Right forelimb (tissue), 1 donor: ENCODE data around the gene FANK1.

Experiments
- DNase-seq: peaks from one replicate; pipeline ENCODE4 v3.0.0-alpha.2; 2018

FANK1 gene

GRCh38 chr10:125992254-125992653 lies 95.9 kb downstream of the FANK1 start:
- no peak for DNase-seq

DNA sequence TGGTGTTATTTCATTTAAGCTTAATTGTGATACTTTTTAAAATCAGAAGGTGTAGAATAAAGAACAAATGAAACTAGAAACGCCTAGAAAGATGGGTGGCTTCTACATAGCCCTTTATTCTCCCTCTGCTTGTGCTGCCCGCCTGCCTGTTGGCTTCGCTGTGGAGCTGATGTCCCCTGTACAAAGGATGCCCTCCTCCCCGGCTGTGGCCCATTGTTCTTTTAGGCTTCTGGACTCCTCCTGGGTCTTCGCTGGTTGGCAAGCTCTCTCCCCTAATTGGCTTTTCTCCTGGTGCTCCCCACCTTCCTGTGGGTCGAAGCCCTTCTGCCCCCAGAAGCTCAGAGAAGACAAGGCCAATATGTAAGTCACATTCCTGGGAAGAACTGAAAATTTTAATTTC lies 98.2 kb downstream of the FANK1 start:
- DNase-seq, result no peak

- DNase-seq, result no peak
Measured at GRCh38 chr10:125995726-125996304, 99.5 kb downstream of the FANK1 start.

- DNase-seq, result no peak
Measured at GRCh38 chr10:125997586-125997985, 101.2 kb downstream of the FANK1 start.

DNA sequence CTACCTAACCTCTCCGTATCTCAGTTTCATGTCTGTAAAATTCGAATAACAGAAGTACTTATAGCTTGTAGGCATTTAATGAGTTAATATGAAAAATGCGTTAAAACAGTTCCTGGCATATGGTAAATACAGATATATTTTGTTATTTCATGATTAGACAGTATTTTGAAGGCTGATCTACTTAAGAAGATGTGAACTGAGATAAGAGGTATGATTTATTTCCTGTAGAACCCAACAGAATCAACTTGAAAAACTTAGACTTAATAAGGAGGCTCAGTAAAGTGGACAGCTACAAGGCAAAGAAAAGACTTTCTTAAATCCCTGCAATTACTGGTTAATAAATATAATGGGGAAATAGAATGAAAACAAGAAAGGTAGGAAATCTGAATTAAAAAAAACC lies 103.3 kb downstream of the FANK1 start:
- DNase-seq, result no peak

DNA sequence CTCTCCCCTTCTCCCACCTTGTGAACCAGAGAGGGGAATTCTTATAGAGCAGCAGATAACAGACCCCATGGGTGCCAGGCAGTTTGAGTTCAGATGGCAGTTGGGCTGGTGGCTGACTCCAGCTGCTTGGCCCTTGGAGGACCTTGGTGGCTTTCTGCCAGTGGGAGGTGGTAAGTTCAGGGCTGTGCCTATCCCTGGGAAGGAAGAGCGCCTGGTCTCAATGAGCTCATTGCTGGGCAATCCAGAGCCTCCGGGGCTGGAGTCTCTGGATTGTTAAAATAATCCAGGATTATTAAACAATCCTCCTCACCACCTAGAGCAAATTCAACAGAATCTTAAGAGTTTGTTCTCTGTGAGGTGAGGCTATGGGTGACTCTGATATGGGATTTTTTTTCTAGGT lies 105.2 kb downstream of the FANK1 start:
- no peak for DNase-seq

GRCh38 chr10:126004752-126005151 lies 108.4 kb downstream of the FANK1 start:
- no peak for DNase-seq

- DNase-seq, result no peak
Measured at GRCh38 chr10:126006264-126006663, 109.9 kb downstream of the FANK1 start.

GRCh38 chr10:126006906-126007305 lies 110.5 kb downstream of the FANK1 start:
- no peak for DNase-seq

DNA sequence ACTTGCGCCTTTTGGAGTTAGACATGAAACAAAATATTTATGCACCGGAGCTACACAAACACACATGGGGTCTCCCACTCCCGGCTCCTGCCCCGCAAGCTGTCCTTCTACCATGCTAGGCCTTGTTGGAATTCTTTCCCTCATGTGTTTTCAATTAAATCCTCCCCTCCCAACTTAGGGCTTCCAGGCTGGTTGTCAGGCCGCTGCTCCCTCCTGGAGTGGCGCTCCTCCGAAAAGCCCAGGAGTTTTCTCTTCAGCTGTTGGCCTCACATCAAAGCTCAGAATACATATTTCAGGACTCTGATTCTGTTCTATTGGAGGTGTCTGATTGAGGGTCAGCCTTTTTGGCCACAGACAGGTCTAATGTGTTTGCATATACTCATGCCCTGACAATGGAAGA lies 113.3 kb downstream of the FANK1 start:
- DNase-seq, result no peak

GRCh38 chr10:126011995-126012394 lies 115.6 kb downstream of the FANK1 start:
- DNase-seq, result no peak

- no peak for DNase-seq
Measured at GRCh38 chr10:126012485-126012884, 116.1 kb downstream of the FANK1 start.

DNA sequence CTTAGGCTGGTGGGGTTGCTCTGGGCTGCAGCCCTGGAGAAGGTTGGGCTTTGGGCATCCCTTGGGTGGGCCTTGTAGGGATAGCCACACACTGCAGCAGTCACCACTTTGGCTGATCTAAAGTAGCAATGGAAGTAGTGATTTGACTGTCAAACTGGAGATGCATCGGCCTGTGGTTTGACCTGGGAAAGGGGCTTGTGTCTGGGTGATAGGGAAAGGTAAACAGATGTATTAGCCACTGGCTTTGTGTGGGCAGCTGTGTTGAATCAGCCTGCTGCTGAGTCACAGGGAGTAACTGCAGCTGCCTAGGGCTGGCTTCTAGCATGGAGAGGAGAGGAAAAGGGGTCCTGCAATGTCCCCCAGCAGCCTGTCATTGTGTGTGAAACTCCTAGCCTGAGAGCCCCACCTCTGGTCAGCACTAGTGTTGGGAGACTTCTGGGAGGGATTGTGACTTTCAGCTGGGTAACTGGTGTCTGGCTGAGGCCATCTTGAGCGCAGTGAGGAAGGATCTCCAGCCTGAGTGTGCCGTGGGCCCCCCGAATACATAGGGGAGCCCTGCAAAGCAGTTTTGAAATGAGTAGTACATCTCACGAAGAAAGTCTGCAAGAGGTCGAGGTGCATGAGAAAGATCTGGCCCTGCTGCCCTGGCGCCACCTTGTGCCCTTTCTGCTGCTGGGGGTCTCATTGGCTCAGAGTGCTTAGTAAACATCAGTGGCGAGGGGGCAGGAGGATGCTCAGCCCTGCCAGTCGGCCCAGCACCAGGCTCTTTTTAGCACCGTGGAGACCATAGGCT lies 117.3 kb downstream of the FANK1 start:
- no peak for DNase-seq

- no peak for DNase-seq
Measured at GRCh38 chr10:126014309-126014708, 117.9 kb downstream of the FANK1 start.

- DNase-seq, result no peak
Measured at GRCh38 chr10:126015413-126015812, 119.0 kb downstream of the FANK1 start.

DNA sequence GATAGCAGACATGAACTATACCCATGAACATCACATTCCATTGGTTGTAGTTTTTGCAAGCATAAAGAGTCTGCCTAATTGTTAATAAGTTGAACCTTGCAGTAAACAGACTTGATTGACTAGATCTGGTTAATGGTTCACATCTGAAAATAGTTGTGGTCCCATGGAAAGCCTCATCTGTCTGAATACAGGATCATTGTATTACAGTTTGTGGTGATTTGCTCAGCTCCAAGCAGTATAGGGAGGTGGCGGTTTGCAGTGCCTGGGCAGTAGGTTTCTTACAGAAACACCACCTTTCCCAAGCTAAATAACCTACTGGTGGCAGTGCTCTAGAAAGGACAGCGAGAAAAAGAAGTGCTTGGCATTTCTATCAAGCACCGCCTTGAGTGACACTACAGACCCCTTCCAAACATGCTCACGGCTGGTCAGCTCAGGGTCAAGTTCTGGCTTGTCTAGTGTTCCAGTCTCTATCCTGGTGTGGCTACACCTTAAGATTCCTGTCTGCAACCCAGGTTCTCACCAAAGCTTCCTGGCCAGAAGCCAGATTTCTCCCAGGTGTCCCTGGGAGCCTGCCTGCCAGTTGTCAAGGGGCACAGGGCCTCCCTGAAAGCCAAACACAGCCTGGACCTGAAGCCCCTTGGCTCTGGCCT lies 119.9 kb downstream of the FANK1 start:
- DNase-seq, result no peak

DNA sequence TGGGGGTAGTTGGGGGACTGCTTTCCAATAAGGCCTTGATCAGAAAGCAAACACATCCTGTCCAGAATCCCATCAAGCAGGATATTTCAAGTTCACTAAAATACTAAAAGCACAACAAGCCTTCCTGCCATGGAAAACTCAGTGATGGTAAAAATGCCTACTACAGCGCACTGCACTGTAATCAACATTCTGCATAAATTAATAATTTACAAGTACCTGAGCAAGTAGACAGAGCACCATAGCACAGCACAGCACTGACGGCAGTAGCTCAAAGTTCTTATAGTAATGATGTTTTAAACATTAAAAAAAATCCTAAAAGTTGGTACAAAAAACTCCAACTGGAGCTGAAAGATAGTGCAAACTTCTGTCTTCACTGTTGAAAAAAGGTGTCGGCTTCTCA lies 120.5 kb downstream of the FANK1 start:
- no peak for DNase-seq

GRCh38 chr10:126017961-126018560 lies 121.7 kb downstream of the FANK1 start:
- DNase-seq, result no peak

- no peak for DNase-seq
Measured at GRCh38 chr10:126021833-126022500, 125.6 kb downstream of the FANK1 start.

GRCh38 chr10:126022841-126023240 lies 126.5 kb downstream of the FANK1 start:
- DNase-seq, result no peak

GRCh38 chr10:126027692-126028091 lies 131.3 kb downstream of the FANK1 start:
- no peak for DNase-seq

GRCh38 chr10:126029999-126030398 lies 133.6 kb downstream of the FANK1 start:
- DNase-seq, result no peak

DNA sequence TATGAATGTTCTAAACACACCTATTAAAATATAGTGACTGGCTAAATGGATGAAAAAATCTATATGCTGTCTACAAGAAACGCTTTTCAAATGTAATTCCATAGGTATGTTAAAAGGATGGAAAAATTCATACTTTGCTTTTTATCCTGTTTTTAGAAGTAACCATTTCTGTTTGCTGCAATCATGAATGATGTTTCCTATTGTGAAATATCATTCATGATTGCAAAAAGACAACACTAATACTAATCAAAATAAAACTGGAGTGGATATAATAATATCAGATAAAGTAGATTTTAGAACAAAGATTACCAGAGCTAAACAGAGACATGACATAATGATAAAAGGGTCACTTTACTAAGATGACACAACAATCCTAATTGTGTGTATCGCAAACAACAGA lies 138.2 kb downstream of the FANK1 start:
- no peak for DNase-seq
